GM11168 (cell line): ENCODE measurements around the gene NEXN.
"Not testable (repeated sequence)": the region's sequence is repeated elsewhere in the genome, so short reads cannot be mapped to it uniquely, and the experiment has no call there.

Experiments used
- in situ Hi-C: fragments of 300-500 bp; cut with MboI; formaldehyde crosslinking; loops from one replicate; pipeline ENCODE4 v1.12.0; 2022; ENCODE audit warnings: low sequenced_read_pairs; ENCODE audit not compliant: unreplicated experiment

NEXN gene

DNA sequence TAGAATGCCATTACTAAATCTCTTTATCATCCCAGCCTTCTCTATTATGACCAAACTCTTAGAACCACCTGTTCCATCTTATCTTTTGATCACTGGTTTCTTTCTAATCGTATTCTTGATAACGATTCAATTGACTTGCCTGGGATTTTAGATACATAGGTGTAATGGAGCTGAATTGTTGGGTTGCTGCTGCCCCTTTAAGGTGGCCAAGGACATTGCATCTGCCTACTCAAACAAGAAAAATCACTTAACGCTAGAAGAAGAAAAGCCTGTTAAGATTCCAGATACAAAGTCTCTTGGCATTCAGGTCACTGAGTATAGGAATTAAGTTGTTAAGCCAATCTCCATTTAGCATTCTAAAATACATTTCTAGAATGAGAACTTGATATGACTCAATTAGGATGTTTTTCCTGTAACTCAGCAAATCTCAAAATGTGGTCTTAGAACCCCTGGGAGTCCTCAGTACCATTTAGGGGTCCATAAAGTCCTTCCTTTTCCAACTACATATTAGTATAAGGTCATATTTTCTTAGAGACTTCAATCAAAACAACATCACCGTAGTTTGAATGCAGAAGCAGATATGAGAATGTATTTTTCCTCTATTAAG is 12.4 kb downstream of the NEXN start:
- in situ Hi-C loops = no loop called here

DNA sequence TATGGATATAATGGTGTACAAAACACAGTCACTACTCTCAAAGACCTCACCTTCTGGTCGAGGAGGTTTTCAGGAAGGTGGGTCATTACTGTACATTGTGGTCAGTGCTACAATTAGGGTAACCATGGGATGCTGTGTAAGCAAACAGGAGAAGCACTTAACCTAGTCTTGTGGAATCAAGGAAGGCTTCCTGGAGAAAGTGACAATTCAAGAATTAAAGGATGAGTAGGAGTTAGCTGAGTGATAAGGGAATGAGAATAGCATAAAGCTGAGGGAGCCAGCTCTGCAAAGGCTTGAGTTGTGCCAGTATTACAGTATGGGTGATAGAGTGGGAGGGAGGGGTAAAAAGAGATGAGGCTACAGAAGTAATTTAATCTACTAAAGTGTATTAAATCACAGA is 17.2 kb downstream of the NEXN start:
- in situ Hi-C loops = no loop called here

DNA sequence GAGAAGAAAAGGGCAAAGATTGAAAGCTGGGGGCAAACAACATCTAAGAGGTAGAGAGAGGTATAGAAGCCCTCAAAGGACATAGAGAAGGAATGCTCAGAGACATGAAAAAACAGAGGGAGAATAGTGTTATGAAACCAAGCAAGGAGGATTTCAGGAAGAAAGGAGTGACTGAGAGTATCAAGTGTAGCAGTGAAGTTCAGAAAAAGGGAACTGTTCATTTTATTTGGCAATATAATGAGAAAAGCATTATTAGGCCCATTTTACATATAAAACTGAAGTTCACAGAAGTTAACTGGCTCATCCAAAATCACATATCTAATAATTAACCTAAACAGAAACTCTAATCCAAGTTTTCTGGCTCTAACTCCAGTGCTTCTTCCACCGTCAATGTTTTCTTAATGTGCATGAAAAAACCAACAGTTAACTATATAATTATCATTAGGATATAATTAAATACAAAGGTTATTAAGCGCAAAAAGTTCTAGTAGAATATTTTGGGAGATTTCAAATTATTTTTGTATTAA is 17.7 kb downstream of the NEXN start:
- in situ Hi-C loops = no loop called here

GRCh38 chr1:77906624-77907023 is 18.2 kb downstream of the NEXN start:
- in situ Hi-C loops = no loop called here

DNA sequence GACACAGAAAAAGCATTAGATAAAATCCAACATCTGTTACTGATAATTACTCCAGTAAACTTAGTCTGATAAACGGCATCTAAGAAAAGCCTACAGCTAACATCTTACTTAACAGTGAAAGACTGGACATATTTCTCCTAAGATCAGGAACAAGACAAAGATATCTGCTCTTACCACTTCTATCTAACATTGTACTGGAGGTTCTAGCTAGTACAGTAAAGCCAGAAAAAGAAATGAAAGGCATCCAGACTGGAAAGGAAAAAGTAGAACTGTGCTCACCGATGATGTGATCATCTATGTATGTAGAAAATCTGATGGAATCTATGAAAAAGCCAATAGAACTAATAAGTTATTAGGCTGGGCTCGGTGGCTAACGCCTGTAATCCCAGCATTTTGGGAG is 21.7 kb downstream of the NEXN start:
- in situ Hi-C loops = no loop called here

GRCh38 chr1:77918918-77919317 is 30.5 kb downstream of the NEXN start:
- in situ Hi-C loops = not testable (repeated sequence)

DNA sequence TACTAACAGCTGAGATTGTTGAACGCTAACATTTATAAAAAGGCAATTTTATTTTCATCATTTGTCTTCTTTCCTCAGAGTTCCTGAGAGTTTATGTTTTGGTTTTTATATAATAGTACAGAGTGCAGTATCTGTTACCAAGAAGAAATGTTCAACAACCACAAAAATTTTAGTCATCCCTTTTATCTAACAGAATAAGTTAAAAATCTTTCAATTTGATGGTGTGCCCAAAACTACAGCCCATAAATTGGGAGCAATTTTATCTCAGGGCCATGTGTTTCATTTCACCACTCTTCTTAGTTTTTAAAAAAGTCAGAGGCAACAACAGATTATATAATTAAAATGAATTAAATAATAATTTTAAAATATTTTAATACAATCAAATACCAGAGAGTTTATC is 37.1 kb downstream of the NEXN start:
- in situ Hi-C loops = no loop called here

DNA sequence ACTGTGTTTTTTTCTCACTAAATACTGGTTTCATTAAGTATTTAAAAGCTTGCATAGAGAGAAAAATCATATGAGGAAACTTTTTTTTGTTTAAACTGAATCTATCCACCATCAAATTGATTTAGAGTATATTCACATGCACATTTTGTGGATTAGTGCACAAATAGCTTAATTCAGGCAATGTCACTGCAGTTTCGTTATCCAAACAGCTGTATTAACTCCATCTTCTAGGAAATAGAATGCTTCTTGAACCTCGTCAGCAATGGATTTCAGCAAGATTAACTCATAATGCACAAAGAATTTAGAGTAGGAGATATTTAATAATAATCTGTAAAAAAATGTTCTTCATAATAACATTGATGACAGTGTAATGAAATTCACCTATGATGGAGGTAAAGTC is 37.5 kb downstream of the NEXN start:
- in situ Hi-C loops = no loop called here

GRCh38 chr1:77926561-77927357 is 38.3 kb downstream of the NEXN start:
- in situ Hi-C loops = no loop called here

DNA sequence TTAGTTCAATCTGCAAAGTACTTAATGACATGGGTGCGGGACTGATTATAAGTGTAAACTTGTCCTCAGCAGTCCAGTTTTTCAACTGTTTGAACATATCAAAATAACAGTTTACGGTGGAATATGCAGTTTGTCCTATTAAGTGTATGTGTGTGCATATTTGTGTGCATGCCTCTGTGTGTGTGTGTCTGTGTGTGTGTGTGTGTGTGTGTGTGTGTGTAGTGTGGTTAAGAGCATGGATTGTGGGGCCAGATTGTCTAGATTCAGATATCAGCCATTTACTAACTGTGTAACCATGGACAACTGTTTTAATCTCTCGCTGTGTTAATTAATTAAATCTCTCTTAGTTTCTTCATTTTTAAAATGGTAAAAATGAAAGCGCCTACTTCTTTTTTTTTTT is 39.0 kb downstream of the NEXN start:
- in situ Hi-C loops = no loop called here

- in situ Hi-C loops = no loop called here
These were observed 41.4 kb downstream of the NEXN start for GRCh38 chr1:77929806-77930205.

DNA sequence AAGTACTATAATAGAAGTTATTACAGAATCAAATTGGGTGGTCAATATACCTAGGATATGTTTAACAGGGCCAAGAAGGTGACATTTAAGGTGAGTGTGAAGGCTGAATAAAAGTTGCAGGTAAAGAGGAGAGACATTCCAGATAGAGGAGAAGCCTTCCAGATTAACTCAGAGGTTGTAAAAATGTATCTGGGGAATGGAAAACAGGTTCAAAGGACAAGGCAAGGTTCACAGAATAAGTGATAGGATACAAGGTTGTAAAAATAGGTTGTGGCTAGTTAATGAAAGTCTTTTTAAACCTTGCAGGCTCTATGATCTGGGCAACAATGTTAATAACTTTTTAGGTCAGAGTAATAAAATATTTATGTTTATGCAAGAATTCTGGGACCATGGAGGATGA is 50.2 kb downstream of the NEXN start:
- in situ Hi-C loops = no loop called here

- in situ Hi-C loops = no loop called here
These were observed 52.6 kb downstream of the NEXN start for GRCh38 chr1:77940921-77941570.

- in situ Hi-C loops = no loop called here
These were observed 54.1 kb downstream of the NEXN start for GRCh38 chr1:77942400-77943140.

GRCh38 chr1:77945345-77945744 is 56.9 kb downstream of the NEXN start:
- in situ Hi-C loops = no loop called here

GRCh38 chr1:77948841-77949424 is 60.5 kb downstream of the NEXN start:
- in situ Hi-C loops = no loop called here

DNA sequence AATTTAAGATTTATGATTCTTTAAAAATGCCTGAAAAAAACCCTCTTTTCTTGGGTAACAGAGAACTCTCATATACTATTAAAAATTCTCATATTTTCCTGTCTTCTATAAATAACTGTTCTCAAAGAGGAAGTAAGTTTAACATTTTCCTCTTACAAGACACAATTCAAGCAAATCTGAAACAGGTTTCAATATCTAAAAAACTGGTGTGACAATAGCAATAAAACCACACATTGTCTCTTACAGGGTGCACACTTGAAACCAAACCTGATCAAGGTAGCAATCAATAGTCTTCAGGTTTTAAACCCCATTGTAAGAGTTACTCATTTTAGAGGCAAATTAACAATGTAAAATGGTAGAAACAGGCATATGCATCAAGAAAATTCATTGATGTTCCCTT is 62.4 kb downstream of the NEXN start:
- in situ Hi-C loops = no loop called here

GRCh38 chr1:77951328-77951727 is 62.9 kb downstream of the NEXN start:
- in situ Hi-C loops = no loop called here

GRCh38 chr1:77953907-77954306 is 65.5 kb downstream of the NEXN start:
- in situ Hi-C loops = no loop called here

DNA sequence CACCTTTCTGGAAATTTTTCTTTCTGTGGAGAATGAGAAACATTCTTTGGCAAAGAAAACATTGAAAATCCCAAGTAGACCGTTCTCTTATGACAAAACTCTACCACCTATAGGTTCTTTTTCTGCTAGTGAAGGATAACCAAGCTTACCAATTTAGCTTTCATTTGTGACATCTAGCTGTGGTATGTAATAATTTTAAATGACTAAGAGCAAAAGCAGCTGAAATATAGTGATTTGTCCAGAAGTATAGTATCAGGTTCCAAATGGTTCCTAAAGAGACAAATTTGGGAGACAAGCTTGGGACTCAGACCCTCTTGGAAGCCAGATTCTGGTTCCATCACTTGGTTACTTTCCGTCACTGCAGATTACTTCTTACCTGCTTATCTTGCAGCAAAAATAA is 66.1 kb downstream of the NEXN start:
- in situ Hi-C loops = no loop called here
